ENCODE measurements around the gene ULK4.

- TF ChIP-seq CTCF (IDR thresholded peaks at IDR 0.05) (no peak), POLR2A (IDR thresholded peaks at IDR 0.05) (no peak)
Observed at GRCh38 chr3:41259449-41260062, 702.3 kb downstream of the ULK4 start.

Data from ovary (tissue), 3 donors.